GM18858 (cell line): Measurements from ENCODE around the gene TNNC1.

Source experiments
- ATAC-seq: cut with Tn5 transposase; IDR thresholded peaks from one replicate; pipeline ENCODE4 v1.9.1; 2021; ENCODE audit not compliant: unreplicated experiment

The TNNC1 gene

GRCh38 chr3:52402706-52403270 is 51.1 kb downstream of the TNNC1 start:
- ATAC-seq, result no peak

GRCh38 chr3:52402101-52402521 is 51.7 kb downstream of the TNNC1 start:
- no peak for ATAC-seq

GRCh38 chr3:52401551-52401950 is 52.3 kb downstream of the TNNC1 start:
- no peak for ATAC-seq
